HepG2 (cell line): Measurements from ENCODE around the gene SRCIN1. TPM values are rescaled to one million over a fixed set of nuclear protein-coding genes. Genes with fewer than 3 reads are reported as not detected.

Experiments used
- BHLHE40 ChIP-seq: IDR thresholded peaks from 2 replicates; pipeline ENCODE4 v1.6.1; 2011; ENCODE audit warnings: low read length, improper control_type of control experiment
- BRD4 ChIP-seq: sonication (generic); formaldehyde crosslinking; IDR thresholded peaks from 2 replicates; pipeline ENCODE4 v1.4.0; 2020; ENCODE audit warnings: missing genetic modification reagents
- CENPT ChIP-seq: sonication (generic); formaldehyde crosslinking; IDR thresholded peaks from 2 replicates; pipeline ENCODE4 v1.8.0; 2022; ENCODE audit warnings: low read depth, mild to moderate bottlenecking, moderate library complexity, missing genetic modification reagents
- ONECUT2 ChIP-seq: sonication (generic); formaldehyde crosslinking; IDR thresholded peaks from 2 replicates; pipeline ENCODE4 v1.4.0; 2020; ENCODE audit warnings: missing genetic modification reagents
- PLSCR1 ChIP-seq: sonication (generic); formaldehyde crosslinking; IDR thresholded peaks from 2 replicates; pipeline ENCODE4 v1.5.0; 2020; ENCODE audit warnings: missing genetic modification reagents, mild to moderate bottlenecking, borderline replicate concordance
- RCOR2 ChIP-seq: IDR thresholded peaks from 2 replicates; pipeline ENCODE4 v1.6.1; 2016; ENCODE audit warnings: missing biosample characterization, missing genetic modification reagents
- RFX3 ChIP-seq: IDR thresholded peaks from 2 replicates; pipeline ENCODE4 v1.6.1; 2016; ENCODE audit warnings: missing biosample characterization, missing genetic modification reagents
- SP1 ChIP-seq, 2 experiments: fragments of 450-650 bp in 1 of 2; sonication (generic) in 1 of 2; formaldehyde crosslinking in 1 of 2; IDR thresholded peaks; 2 replicates each; pipeline versions ENCODE4 v1.4.0 to v1.6.1; 2016 to 2020; ENCODE audit warnings: missing genetic modification reagents in 1 of 2
- U2AF2 ChIP-seq: fragments of 200-400 bp; formaldehyde crosslinking; IDR thresholded peaks from 2 replicates; pipeline ENCODE4 v1.6.1; 2017; ENCODE audit warnings: low read depth, mild to moderate bottlenecking, low read length
- ZHX1 ChIP-seq: sonication (generic); formaldehyde crosslinking; IDR thresholded peaks from 2 replicates; pipeline ENCODE4 v1.8.1; 2022; ENCODE audit warnings: low read depth, mild to moderate bottlenecking, missing genetic modification reagents
- ZNF530 ChIP-seq: sonication (generic); formaldehyde crosslinking; IDR thresholded peaks from 2 replicates; pipeline ENCODE4 v1.5.0; 2020; ENCODE audit warnings: low read depth, mild to moderate bottlenecking, missing genetic modification reagents
- ZSCAN22 ChIP-seq: sonication (generic); formaldehyde crosslinking; IDR thresholded peaks from 2 replicates; pipeline ENCODE4 v1.4.0; 2020; ENCODE audit warnings: mild to moderate bottlenecking, missing genetic modification reagents
- polyA plus RNA-seq, 8 experiments: library from polyadenylated mRNA; depleted of rRNA in 3 of 8; stranded (reverse) in 7 of 8; unstranded in 1 of 8; fragments of >200 nt; fragmentation: Illumina TruSeq in 4 of 8; extraction: Trizol in 4 of 8; gene quantifications; 2 replicates each; pipeline versions ENCODE4 v1.2.1 to v1.2.3, GENCODE V29; 2011 to 2016; ENCODE audit warnings: low read depth in 4 of 8, missing spikeins in 1 of 8, mixed read lengths in 1 of 8; ENCODE audit not compliant: insufficient read depth in 1 of 8
- total RNA-seq, 5 experiments: library from RNA; depleted of rRNA; stranded (reverse); fragments of >200 nt; fragmentation: Illumina TruSeq; extraction: Trizol; gene quantifications; 2 replicates each; pipeline ENCODE4 v1.2.3, GENCODE V29; 2016; ENCODE audit warnings: low read depth in 1 of 5
- TF ChIP-seq, protein P1 (sequence below): IDR thresholded peaks from 2 replicates; pipeline ENCODE4 v1.6.1; 2016; ENCODE audit warnings: low read depth
- TF ChIP-seq, protein P2 (sequence below): sonication (generic); formaldehyde crosslinking; IDR thresholded peaks from 2 replicates; pipeline ENCODE4 v1.8.0; 2022; ENCODE audit warnings: missing genetic modification reagents, mild to moderate bottlenecking, inconsistent platforms, borderline replicate concordance

Gene SRCIN1
- total and polyA plus RNA-seq, 2 of the 13 experiments (the other 11 are each of a cell fraction or from before 2014, with no cell fraction given) = 1.2 to 9.6 TPM

DNA sequence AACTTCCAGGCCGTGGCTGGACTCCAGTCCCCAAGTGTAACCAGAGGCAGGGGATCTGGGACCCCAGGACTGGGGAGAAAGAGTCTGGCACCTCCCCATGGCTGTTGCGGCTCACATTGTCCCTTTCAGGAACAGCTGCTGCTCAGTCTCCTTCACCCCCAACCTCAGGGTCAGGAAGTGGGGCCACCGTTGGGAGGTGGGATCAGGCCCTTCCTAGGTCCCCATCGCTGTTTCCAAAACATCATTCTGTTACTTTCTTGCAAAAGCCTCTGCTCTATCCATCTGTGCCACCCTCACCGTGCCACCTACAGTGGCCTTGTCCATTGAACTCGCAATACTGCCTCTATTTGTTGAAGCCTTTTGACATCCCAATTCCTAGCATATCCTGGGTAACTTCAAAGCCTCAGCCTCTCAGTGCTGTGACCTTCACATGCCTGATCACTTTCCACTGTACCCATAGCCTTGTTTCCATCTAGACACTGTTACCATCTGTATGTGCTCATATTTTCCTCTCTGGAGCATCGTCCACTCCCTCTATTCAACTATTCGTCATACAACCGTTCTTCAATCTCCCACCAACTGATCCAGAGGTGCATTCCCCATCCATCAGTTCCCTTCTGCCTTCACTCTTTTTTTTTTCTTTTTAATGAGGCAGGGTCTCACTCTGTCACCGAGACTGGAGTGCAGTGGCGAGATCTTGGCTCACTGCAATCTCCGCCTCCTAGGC is 15.0 kb upstream of the SRCIN1 start (continued):
- TF ChIP-seq PLSCR1 = no peak; the same call in 1 of the 2 replicates
- peak; percentile 39; the same call in 1 of the 2 replicates for TF ChIP-seq ONECUT2 (CRISPR knock-in tag)
- TF ChIP-seq U2AF2 = no peak
- no peak for TF ChIP-seq CENPT (CRISPR knock-in tag)
- peak; percentile 93 for TF ChIP-seq ZHX1 (CRISPR knock-in tag)
- TF ChIP-seq, protein P1, sequence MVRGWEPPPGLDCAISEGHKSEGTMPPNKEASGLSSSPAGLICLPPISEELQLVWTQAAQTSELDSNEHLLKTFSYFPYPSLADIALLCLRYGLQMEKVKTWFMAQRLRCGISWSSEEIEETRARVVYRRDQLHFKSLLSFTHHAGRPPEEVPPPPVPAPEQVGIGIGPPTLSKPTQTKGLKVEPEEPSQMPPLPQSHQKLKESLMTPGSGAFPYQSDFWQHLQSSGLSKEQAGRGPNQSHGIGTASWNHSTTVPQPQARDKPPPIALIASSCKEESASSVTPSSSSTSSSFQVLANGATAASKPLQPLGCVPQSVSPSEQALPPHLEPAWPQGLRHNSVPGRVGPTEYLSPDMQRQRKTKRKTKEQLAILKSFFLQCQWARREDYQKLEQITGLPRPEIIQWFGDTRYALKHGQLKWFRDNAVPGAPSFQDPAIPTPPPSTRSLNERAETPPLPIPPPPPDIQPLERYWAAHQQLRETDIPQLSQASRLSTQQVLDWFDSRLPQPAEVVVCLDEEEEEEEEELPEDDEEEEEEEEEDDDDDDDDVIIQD (CRISPR knock-in tag) = peak; percentile 95
- peak; percentile 42; the same call in 1 of the 2 replicates for TF ChIP-seq RFX3 (CRISPR knock-in tag)
- TF ChIP-seq RCOR2 (CRISPR knock-in tag) = peak; percentile 98
- TF ChIP-seq ZSCAN22 (CRISPR knock-in tag) = no peak
- TF ChIP-seq, protein P2, sequence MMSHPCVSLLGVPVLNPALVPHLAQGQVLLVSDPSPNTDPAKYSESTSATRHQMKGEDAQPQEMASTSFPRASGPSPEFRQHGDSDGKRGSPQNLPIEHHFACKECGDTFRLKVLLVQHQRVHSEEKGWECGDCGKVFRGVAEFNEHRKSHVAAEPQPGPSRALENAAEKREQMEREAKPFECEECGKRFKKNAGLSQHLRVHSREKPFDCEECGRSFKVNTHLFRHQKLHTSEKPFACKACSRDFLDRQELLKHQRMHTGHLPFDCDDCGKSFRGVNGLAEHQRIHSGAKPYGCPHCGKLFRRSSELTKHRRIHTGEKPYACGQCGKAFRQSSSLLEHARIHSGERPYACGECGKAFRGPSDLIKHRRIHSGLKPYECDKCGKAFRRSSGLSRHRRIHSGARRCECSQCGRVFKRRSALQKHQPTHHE (CRISPR knock-in tag) = no peak
- peak; percentile 77 for TF ChIP-seq BHLHE40
- TF ChIP-seq BRD4 (CRISPR knock-in tag) = peak; percentile 78; the same call in 1 of the 2 replicates
- TF ChIP-seq SP1 (IDR thresholded peaks at IDR 0.05) = no peak
- peak; percentile 49; the same call in 1 of the 2 replicates for TF ChIP-seq SP1 (CRISPR knock-in tag; IDR thresholded peaks at IDR 0.05)
- no peak for TF ChIP-seq ZNF530 (CRISPR knock-in tag)
